B cell (primary cell): ENCODE results near the gene TCP1. TPM values are rescaled to one million over a fixed set of nuclear protein-coding genes. Genes with fewer than 3 reads are reported as not detected.

Experiments used
- ATAC-seq: fragments of 200-7000 bp; cut with Tn5 transposase; one replicate; pipeline ENCODE4 v1.10.0; 2021; ENCODE audit warnings: low read depth, mild to moderate bottlenecking, moderate number of reproducible peaks, moderate library complexity
- CTCF ChIA-PET: fragments of 350-600 bp; sonication (Branson Sonifier 250); formaldehyde crosslinking; loops from one replicate; lab custom pipeline; 2021; ENCODE audit warnings: antibody characterized with exemption, inconsistent platforms; lab: Charles Lee
- POLR2A ChIA-PET: fragments of 350-600 bp; sonication (Branson Sonifier 250); formaldehyde crosslinking; loops from one replicate; lab custom pipeline; 2021; ENCODE audit warnings: antibody characterized with exemption; lab: Charles Lee
- DNase-seq: peaks from one replicate; pipeline ENCODE4 v3.0.0; 2013
- H2AFZ ChIP-seq: 2 replicates; pipeline ENCODE4 v1.6.1; 2012; ENCODE audit warnings: mild to moderate bottlenecking, low read depth, low read length; ENCODE audit not compliant: insufficient read depth, poor library complexity, severe bottlenecking
- H3K27ac ChIP-seq, 2 donors: 1 replicate in 1 of 2; 2 replicates in 1 of 2; pipeline ENCODE4 v1.5.1; 2012 to 2013; ENCODE audit warnings: low read length in 2 of 2, mild to moderate bottlenecking in 2 of 2, moderate library complexity in 1 of 2
- H3K27me3 ChIP-seq, 4 experiments: fragments of 200-600 bp in 1 of 4; sonication (generic) in 1 of 4; replicated peaks in 1 of 4; 1 replicate in 2 of 4; 2 replicates in 2 of 4; pipeline versions ENCODE4 v1.6.1 to v1.7.0; 2013 to 2016; ENCODE audit warnings: low read length in 3 of 4, mild to moderate bottlenecking in 2 of 4, mixed read lengths in 1 of 4, moderate library complexity in 1 of 4; ENCODE audit not compliant: insufficient read depth in 4 of 4, control insufficient read depth in 3 of 4; ENCODE audit errors: control extremely low read depth in 1 of 4
- H3K36me3 ChIP-seq, 2 experiments: replicated peaks in 1 of 2; 1 replicate in 1 of 2; 2 replicates in 1 of 2; pipeline versions ENCODE4 v1.6.1 to v1.7.1; 2013; ENCODE audit warnings: low read length in 1 of 2; ENCODE audit not compliant: insufficient read depth in 2 of 2, control insufficient read depth in 1 of 2; ENCODE audit errors: control extremely low read depth in 1 of 2, extremely low read depth in 1 of 2
- H3K4me1 ChIP-seq, 2 donors: fragments of 200-600 bp in 1 of 2; sonication (generic) in 1 of 2; 1 replicate in 1 of 2; 2 replicates in 1 of 2; pipeline versions ENCODE4 v1.5.1 to v1.6.1; 2013 to 2017; ENCODE audit warnings: low read length in 2 of 2; ENCODE audit not compliant: control insufficient read depth in 2 of 2, insufficient read depth in 2 of 2
- H3K4me2 ChIP-seq: replicated peaks from 2 replicates; pipeline ENCODE3; 2012; ENCODE audit warnings: mild to moderate bottlenecking, low read depth, low read length; ENCODE audit not compliant: poor library complexity, severe bottlenecking
- H3K4me3 ChIP-seq, 5 experiments: fragments of 200-600 bp in 1 of 5; sonication (generic) in 1 of 5; 1 replicate in 3 of 5; 2 replicates in 2 of 5; pipeline versions ENCODE4 v1.5.1 to v1.7.0; 2011 to 2016; ENCODE audit warnings: low read length in 4 of 5, mild to moderate bottlenecking in 4 of 5, low read depth in 2 of 5, control low read depth in 1 of 5, moderate library complexity in 1 of 5; ENCODE audit not compliant: insufficient read depth in 1 of 5; ENCODE audit errors: control extremely low read depth in 1 of 5, extremely low read depth in 1 of 5
- H3K79me2 ChIP-seq: fragments of 200-600 bp; sonication (generic); one replicate; pipeline ENCODE4 v1.6.0; 2016; ENCODE audit warnings: low read length; ENCODE audit not compliant: control insufficient read depth, insufficient read depth
- H3K9ac ChIP-seq: fragments of 200-600 bp; sonication (generic); 2 replicates; pipeline ENCODE4 v1.6.1; 2017; ENCODE audit warnings: mild to moderate bottlenecking, low read length, moderate library complexity
- H3K9me3 ChIP-seq, 3 donors: one replicate each; pipeline versions ENCODE4 v1.6.1 to v1.7.1; 2013; ENCODE audit warnings: low read length in 2 of 3; ENCODE audit not compliant: control insufficient read depth in 2 of 3, insufficient read depth in 1 of 3; ENCODE audit errors: control extremely low read depth in 1 of 3
- H4K20me1 ChIP-seq: 2 replicates; pipeline ENCODE4 v1.6.0; 2012; ENCODE audit warnings: mild to moderate bottlenecking, low read length; ENCODE audit not compliant: insufficient read depth, control insufficient read depth, poor library complexity, severe bottlenecking
- H3K27ac Mint-ChIP-seq: one replicate; pipeline ENCODE4 v1.8.0; 2021; ENCODE audit warnings: mixed read lengths
- H3K27me3 Mint-ChIP-seq: one replicate; pipeline ENCODE4 v1.8.0; 2021; ENCODE audit warnings: mixed read lengths
- H3K4me1 Mint-ChIP-seq: one replicate; pipeline ENCODE4 v1.8.0; 2021; ENCODE audit warnings: mixed read lengths
- H3K4me3 Mint-ChIP-seq: one replicate; pipeline ENCODE4 v1.8.0; 2021; ENCODE audit warnings: mixed read lengths
- H3K9me3 Mint-ChIP-seq: one replicate; pipeline ENCODE4 v1.8.0; 2022; ENCODE audit warnings: mixed read lengths; ENCODE audit not compliant: insufficient read depth
- CTCF ChIP-seq: fragments of 200-600 bp; IDR thresholded peaks from one replicate; pipeline ENCODE4 v1.8.0; 2022; ENCODE audit warnings: antibody characterized with exemption, mild to moderate bottlenecking
- EZH2 ChIP-seq: IDR thresholded peaks from 2 replicates; pipeline ENCODE4 v1.6.1; 2012; ENCODE audit warnings: borderline replicate concordance, low read depth, mild to moderate bottlenecking, moderate library complexity, low read length; ENCODE audit not compliant: insufficient read depth, poor library complexity, severe bottlenecking
- WGBS: methylation state at CpG from one replicate; pipeline ENCODE4 v1.1.5; 2013; ENCODE audit warnings: missing lambda C conversion rate; ENCODE audit not compliant: insufficient coverage; 5-methylcytosine and 5-hydroxymethylcytosine counted together
- intact Hi-C: fragments of 100-400 bp; cut with micrococcal nuclease; formaldehyde crosslinking; loops from one replicate; pipeline ENCODE4 v1.10.0; 2022
- polyA plus RNA-seq: library from polyadenylated mRNA; depleted of rRNA; stranded (reverse); fragments of >200 nt; gene quantifications from 2 replicates; pipeline ENCODE4 v1.2.3, GENCODE V29; 2012
- total RNA-seq, 2 donors: library from RNA; stranded (reverse); fragments of 120-200 nt in 1 of 2; gene quantifications; 1 replicate in 1 of 2; 2 replicates in 1 of 2; pipeline versions ENCODE4 v1.2.3 to v1.2.4, GENCODE V29; 2013 to 2022

Gene TCP1
- total and polyA plus RNA-seq, 2 donors (not counting 1 experiment from before 2014, with no cell fraction given) = 63.8 to 137 TPM

GRCh38 chr6:159823953-159824352 lies 34.6 kb upstream of the TCP1 start:
- 100% methylated on average over 1 of the region's 3 CpGs for WGBS
- no peak overlapping the region for H3K27ac ChIP-seq
- TF ChIP-seq CTCF = no peak
- no peak for TF ChIP-seq EZH2
- no peaks in the 10 kb centered on the region for H3K79me2 ChIP-seq
- intact Hi-C loops = no loop called here
- H3K36me3 ChIP-seq = no peaks in the 10 kb centered on the region
- peaks cover 0 to 7% (median 0%) of the 10 kb centered on the region in 3 donors for H3K9me3 ChIP-seq
- Mint-ChIP-seq H3K4me1 (peaks cover 21% of the 10 kb centered on the region), H3K27me3 (no peaks in the 10 kb centered on the region), H3K27ac (no peak overlapping the region), H3K9me3 (peaks cover 3% of the 10 kb centered on the region), H3K4me3 (no peak overlapping the region)
- H3K4me2 ChIP-seq = no peak overlapping the region
- no peak overlapping the region for H2AFZ ChIP-seq
- CTCF ChIA-PET = no interaction called here
- H4K20me1 ChIP-seq = no peaks in the 10 kb centered on the region
- POLR2A ChIA-PET = no interaction called here
- peaks cover 21 to 26% of the 10 kb centered on the region in 2 donors for H3K4me1 ChIP-seq
- no peak overlapping the region for H3K9ac ChIP-seq
- ATAC-seq = no peak
- H3K4me3 ChIP-seq = no peak overlapping the region
- no peaks in the 10 kb centered on the region for H3K27me3 ChIP-seq
- DNase-seq = no peak

- 93% methylated on average over 10 of the region's 10 CpGs for WGBS
- Mint-ChIP-seq H3K4me1 (peaks cover 21% of the 10 kb centered on the region), H3K9me3 (peaks cover 3% of the 10 kb centered on the region), H3K27ac (no peak overlapping the region), H3K4me3 (no peak overlapping the region), H3K27me3 (no peaks in the 10 kb centered on the region)
- POLR2A ChIA-PET = no interaction called here
- Histone ChIP-seq H3K4me3 (no peak overlapping the region), H3K36me3 (no peaks in the 10 kb centered on the region), H3K9ac (no peak overlapping the region), H3K9me3 (peaks cover 0 to 7% (median 0%) of the 10 kb centered on the region in 3 donors), H3K4me1 (peaks cover 18 to 23% of the 10 kb centered on the region in 2 donors), H3K27me3 (no peaks in the 10 kb centered on the region), H3K79me2 (no peaks in the 10 kb centered on the region), H3K4me2 (no peak overlapping the region), H4K20me1 (no peaks in the 10 kb centered on the region), H2AFZ (no peak overlapping the region), H3K27ac (no peak overlapping the region)
- intact Hi-C loops = no loop called here
- TF ChIP-seq CTCF = no peak
- TF ChIP-seq EZH2 = no peak
- DNase-seq = no peak
- CTCF ChIA-PET = no interaction called here
- ATAC-seq = no peak
Observed at GRCh38 chr6:159821726-159822125, 32.3 kb upstream of the TCP1 start.
